GM21786 (cell line): ENCODE results near the gene CCND2.

Experiments
- ATAC-seq: cut with Tn5 transposase; IDR thresholded peaks from one replicate; pipeline ENCODE4 v1.9.1; 2021; ENCODE audit not compliant: unreplicated experiment

The CCND2 gene

DNA sequence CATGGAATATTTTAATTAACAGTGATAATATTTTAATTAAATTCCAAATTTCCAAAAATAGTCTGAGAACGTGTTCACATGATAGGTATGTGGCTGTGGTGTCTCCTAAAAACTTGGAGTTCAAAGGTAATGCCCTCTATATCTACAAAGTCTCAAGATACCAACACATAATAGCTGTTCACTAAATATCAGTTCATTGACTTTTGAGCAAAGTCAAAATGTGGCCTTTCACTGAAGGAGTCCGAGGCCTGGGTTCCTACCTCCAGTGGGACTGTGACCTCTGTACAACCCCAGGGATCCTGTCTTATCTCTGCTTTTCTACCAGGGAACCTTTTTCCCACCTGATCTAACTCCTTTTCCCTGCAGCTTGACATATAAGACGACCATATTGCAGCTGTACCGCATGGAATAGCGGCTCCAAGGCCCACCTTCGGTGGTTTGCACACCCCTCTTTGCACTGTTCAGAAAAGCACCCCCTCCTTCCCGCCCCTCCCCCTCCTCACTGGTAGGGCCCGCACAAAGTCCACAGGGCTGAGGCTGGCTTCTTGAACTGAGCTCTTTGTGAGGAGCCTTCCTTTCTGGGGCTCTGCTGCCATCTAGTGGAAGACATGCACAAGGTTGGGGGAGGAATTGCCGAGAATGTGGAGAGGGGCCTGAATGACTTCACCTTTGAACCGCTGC is 3.1 kb downstream of the CCND2 start:
- peak; percentile 39 for ATAC-seq

- no peak for ATAC-seq
These were observed 3.6 kb downstream of the CCND2 start for GRCh38 chr12:4277205-4277543.

DNA sequence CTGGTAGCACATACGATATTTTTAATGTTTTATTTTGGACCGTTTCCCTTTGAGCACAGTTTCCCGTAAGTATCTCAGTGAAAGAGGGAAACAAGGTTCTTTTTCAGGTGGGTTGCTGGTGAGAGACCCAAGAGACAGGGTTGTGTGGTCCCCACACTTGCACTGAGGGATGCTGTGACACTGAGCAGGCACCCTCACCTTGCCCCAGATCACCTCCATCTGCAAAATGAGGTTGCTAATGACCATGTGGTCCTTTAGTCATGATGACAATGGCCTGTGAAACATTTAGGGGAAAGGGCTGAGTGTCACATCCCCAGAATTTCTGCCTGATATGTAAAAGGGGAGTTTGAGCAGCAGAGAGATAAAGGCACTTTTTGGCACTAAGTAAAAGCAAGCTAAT is 4.3 kb downstream of the CCND2 start:
- no peak for ATAC-seq

DNA sequence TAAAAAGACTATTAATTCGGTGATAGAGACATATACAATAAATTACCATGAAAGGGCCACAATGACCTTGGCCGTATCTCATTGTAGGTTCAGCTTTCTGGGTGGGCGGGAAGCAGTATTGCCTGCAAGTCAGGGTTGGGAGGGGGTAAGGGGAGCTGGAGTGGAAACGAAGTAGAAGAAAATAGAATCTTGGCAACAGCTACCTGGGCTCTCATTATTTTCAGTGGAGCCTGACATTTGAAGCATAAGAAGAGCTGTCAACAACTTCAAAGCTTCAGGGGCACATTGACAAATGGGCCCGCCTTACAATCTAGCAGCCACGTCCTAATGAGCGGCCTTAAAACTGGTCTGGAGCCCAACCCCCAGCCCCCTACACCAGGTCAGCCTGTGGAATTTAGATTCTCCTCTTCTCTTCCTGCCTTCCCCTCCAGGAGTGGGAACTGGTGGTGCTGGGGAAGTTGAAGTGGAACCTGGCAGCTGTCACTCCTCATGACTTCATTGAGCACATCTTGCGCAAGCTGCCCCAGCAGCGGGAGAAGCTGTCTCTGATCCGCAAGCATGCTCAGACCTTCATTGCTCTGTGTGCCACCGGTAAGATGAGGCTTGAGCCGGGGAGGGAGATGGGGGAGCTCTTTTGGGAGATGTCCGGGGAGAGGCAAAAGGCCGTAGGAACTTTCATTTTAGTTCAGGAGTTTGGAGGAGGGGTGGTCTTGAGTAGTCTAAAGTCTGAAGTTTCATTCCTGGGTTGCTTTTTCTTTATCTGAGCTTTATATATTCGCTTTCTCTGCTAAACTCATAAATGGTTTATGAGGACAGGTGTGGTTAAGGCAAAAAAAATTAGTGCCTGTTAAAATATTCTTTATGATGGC is 5.0 kb downstream of the CCND2 start:
- no peak for ATAC-seq

DNA sequence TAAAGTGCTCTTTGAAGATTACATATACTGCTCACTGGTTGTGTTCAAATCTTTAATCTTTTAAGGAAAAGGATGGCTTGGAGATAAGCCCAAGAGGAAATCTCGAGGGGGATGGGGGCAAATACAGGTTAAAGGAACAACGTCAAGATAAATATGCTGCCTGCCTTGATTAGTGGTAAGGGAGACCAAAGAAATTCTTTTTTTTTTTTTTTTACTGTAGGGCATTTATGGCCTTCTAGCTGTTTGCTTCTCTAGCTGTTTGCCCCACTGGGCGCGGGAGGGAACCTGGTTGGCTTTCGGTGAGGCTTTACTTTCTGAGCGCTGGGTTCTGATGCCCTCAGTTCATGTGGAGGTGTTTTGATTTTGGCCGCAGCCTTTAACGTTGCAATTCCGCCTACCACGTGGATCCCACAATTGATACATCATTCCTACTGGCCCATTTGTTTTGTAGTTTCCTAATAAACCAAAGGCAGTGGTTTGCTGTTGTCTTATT is 5.7 kb downstream of the CCND2 start:
- ATAC-seq = no peak

DNA sequence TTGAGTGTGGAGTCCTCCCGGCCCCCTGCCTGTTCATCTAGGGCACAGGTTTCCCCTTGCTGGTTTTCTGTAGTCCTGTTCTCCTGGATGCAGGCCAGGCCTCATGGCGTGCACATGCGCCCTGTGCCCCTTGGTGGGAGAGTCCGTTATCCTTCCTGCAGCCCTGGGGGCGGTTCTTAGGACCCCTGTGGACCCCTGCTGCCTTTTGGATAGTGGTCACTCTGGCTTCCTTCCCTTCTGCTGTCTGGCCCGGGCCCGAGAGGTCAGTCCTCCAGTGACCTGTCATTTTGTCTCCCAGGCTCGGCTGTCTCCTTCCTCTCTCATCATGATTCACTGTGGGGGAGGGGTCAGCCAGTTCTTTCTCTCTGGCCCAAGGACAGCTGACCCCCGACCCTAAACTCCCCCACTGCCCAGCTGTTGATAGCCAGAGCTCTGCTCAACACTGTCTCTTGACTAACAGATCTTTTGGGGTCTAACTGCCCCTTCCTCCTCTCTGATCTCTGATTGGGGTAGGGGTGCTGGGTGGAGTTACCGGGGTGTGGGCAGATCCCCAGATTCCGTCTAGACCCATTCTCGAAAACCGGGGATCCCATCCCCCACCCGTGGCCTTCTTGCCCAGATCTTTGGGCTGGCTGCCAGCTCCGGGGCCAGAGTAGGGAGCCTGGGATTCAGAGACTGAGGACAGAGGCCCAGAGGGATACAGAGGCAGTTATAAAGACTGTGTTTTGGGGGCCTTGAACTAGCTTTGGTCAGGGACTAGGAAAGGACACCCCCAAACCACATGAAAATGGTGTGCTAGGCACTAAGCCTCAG is 7.0 kb downstream of the CCND2 start:
- ATAC-seq = no peak

GRCh38 chr12:4281173-4281654 is 7.7 kb downstream of the CCND2 start:
- ATAC-seq = no peak

GRCh38 chr12:4282103-4282891 is 8.7 kb downstream of the CCND2 start:
- no peak for ATAC-seq

DNA sequence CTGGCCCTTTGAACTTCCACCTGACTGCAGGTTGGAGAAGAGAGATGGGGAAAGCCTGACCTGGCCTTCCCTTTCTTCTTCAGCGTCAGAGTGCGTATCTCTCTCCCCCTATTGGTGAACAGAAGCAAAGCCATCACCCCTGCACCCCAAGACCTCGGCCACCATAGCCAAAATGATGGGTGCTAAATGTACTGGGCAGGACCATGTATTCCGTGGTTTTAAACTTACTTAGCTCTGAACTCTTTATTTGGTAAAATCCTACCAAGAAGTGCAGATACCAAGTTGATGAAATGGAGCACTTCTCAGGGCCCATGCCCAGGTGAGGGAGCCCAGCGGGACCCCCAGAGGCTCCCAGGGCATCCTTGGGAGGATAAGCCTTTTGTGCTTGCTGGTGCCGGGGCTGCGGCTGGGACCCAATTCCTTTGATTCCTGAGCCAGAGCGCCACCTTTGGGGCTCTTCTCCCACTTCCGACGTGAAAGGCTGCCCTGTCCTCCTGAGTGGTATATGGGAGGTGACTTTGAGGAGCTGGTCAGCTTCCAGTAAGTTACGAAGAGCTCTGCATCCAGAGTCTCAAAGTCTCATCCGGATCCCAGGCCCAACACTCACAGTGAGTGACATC is 9.4 kb downstream of the CCND2 start:
- no peak for ATAC-seq

- ATAC-seq = no peak
These were observed 10.1 kb downstream of the CCND2 start for GRCh38 chr12:4283512-4284255.

- no peak for ATAC-seq
These were observed 10.7 kb downstream of the CCND2 start for GRCh38 chr12:4284306-4284705.

- no peak for ATAC-seq
These were observed 11.5 kb downstream of the CCND2 start for GRCh38 chr12:4285070-4285469.

DNA sequence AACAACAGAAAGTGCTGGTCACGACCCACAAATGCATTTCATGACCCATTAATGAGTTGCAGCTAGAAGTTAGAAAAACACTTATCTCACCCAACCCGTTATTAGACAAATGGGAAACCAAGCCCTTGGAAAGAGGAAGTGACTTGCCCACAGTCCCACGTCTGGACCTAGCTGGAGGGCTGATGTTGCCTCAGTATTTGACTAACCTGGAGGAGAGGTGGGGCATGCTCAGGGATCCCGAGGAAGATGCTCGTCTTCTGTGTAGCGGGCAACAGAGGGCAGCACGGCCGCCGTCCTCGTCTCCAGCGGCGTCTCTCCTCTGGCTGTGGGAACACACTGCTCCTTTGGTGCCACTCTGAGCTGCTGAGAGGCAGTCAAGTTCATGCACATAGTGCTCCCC is 12.7 kb downstream of the CCND2 start:
- ATAC-seq = no peak

- ATAC-seq = no peak
These were observed 13.3 kb downstream of the CCND2 start for GRCh38 chr12:4286771-4287317.

- no peak for ATAC-seq
These were observed 14.0 kb downstream of the CCND2 start for GRCh38 chr12:4287325-4288211.

GRCh38 chr12:4288296-4289131 is 15.0 kb downstream of the CCND2 start:
- no peak for ATAC-seq

GRCh38 chr12:4289231-4289878 is 15.8 kb downstream of the CCND2 start:
- no peak for ATAC-seq
